Activated CD4-positive, alpha-beta T cell treated with anti-CD3 and anti-CD28 coated beads, Interleukin-2, Interleukin-4, amounts not matched to agents 100 ng/mL and 50 ng/mL, durations not matched to agents 16 hours and 8 hours (primary cell): ENCODE data around the gene CHRNA5.

Experiments used
- DNase-seq: peaks from one replicate; pipeline ENCODE4 v3.0.0-alpha.2; 2020; ENCODE audit warnings: low spot score

The CHRNA5 gene

GRCh38 chr15:78640527-78641101, 75.3 kb downstream of the CHRNA5 start:
- no peak for DNase-seq

GRCh38 chr15:78641102-78641748, 75.9 kb downstream of the CHRNA5 start, which contains the start of gene CHRNB4:
TSS of gene CHRNB4 (minus strand) at chr15:78641210. CDS start at chr15:78641133, 77 bp downstream.
- no peak for DNase-seq

DNA sequence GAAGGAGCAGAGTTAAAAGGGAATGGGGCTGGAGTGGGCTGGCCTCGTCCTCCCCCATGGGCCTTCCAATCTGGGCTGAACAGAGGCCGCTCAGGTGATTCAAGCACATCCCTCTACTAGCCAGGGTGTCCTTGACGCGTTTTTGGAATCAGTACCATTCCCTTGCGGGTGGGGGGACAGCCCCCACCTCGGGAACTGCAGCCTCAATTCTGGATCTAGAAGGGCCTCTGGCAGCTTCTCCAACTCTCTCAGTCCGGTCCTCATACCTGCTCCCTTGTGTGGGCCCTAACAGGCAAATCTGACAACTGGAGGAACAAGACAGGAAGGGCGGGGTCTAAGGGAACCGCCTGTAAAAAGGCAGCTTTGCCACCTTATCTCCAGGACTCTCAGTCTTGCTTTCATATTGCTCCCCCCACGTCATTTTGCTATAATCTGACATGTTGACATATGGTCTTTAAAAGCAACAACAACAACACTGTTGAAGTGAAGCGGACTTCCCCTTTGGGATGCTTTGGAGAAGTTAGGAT, 76.5 kb downstream of the CHRNA5 start:
- no peak for DNase-seq

DNA sequence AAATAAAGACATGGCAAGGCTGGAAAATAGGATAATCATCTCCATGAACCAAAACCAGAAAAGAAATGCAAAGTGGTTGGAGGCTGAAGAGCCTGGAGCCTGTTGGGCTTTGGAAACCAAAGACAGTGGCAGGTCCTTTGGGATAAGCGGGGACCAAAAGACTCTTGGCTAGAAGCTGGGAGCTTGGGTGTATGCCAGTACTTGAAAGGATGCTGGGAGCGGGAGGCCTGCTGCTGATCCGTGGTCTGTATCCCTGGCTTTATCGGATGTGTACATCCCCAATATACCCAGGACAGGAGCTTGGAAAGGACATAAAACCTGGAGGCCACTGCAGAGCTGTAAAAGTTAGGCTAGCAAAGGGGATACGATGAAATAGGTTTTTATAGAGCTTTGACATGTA, 77.0 kb downstream of the CHRNA5 start:
- DNase-seq, result no peak
